SW 1271 (cell line): Measurements from ENCODE around the gene ZC3H12D.
"Not testable (repeated sequence)": the region's sequence is repeated elsewhere in the genome, so short reads cannot be mapped to it uniquely, and the experiment has no call there.

Source experiments
- DNase-seq, 2 experiments: peaks; one replicate each; lab custom pipeline; 2025; lab: John Stamatoyannopoulos, UW

ZC3H12D gene

GRCh38 chr6:149484733-149485700 is at the start of gene ZC3H12D:
Gene ZC3H12D, minus strand, starts transcription at chr6:149485014. Its CDS starts 10,471 bp downstream, at chr6:149474543.
- no peak for DNase-seq

GRCh38 chr6:149529650-149530049 is 44.8 kb upstream of the ZC3H12D start:
- DNase-seq: no peak

- no peak for DNase-seq
These were observed 30.7 kb upstream of the ZC3H12D start for GRCh38 chr6:149515494-149515893.

GRCh38 chr6:149513915-149514314 is 29.1 kb upstream of the ZC3H12D start:
- DNase-seq: no peak

DNA sequence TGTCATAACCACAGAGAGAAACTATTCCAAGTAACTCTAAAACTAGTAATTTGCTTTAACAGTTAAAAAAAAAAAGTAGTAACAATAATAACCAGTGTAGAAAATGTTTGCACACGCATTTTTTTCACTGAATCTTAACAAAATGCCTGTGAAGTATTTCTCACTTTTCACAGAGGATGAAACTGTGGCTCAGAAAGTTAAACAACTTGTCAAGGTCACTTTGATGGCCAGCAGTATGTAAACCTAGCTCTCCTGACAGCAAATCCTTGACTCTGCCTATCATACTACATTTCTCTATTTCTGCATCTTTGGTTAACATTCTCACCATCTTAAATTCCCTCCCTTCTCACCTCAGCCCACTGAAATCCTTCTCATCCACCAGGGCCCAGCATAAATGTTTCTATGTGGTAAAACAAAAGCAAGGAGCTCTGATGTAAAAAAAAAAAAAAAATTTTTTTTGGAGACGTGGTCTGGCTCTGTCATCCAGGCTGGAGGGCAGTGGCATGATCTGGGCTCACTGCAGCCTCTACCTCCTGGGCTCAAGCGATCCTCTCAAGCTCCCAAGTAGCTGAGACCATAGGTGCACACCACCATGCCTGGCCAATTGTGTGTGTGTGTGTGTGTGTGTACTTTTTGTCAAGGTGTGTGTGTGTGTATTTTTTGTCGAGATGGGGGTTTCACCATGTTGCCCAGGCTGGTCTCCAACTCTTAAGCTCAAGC is 26.1 kb upstream of the ZC3H12D start:
- no peak for DNase-seq

GRCh38 chr6:149508485-149508884 is 23.7 kb upstream of the ZC3H12D start:
- no peak for DNase-seq

DNA sequence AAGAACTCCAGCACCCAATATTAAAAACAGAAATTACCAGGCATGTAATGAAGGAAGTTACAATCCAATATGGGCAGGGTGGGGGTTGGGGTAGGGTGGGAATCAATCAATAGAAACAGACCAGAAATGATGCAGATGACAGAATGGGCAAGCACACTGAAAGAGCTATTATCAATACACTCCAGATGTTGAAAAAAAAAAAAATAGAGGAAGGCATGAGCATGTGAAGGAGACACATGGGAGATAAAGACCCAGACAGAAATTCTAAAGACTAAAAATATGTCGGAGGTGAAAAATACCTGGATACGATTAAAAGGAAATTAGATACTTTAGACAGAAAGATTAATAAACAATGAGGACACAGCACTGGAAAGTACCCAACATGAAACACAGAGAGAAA is 19.1 kb upstream of the ZC3H12D start:
- DNase-seq: no peak

GRCh38 chr6:149503276-149503675 is 18.5 kb upstream of the ZC3H12D start:
- no peak for DNase-seq

GRCh38 chr6:149501768-149502167 is 17.0 kb upstream of the ZC3H12D start:
- no peak for DNase-seq

GRCh38 chr6:149501201-149501600 is 16.4 kb upstream of the ZC3H12D start:
- no peak for DNase-seq

DNA sequence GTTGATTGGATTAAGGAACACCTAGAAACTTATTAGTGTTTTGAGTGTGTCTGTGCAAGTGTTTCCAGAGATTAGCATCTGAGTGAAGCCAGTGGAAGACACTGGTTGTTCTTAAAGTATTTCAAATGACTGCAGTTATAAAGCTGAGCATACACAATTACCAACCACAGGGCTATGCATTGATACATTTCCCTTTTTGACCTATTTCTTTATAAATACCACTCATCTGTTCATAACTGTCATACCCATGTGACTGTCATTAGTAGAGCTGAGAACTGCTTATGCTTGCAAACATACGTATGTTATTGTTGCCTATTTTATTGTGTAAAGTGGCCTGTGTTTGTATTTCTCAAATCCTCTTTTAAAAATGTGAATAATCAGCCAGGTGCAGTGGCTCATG is 15.3 kb upstream of the ZC3H12D start:
- DNase-seq: no peak

GRCh38 chr6:149499066-149499465 is 14.3 kb upstream of the ZC3H12D start:
- DNase-seq: no peak

DNA sequence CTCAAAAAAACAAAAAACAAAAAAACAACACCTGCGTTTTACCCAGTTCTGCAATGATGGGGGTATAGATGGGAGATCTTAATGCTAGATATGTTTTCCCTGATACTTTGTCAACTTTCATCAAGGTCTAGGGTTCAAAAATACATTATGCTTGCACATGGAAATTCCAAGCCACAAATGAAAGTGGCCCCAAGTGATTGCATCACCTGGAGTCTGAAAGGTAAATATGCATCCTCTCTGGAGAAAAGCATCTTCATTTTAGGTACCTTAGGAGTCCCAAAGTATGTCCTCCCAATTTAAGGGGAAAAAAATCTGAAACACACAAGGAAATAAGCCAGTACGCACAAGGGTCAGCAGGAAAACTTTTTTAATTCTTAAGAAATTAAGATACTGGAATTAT is 12.6 kb upstream of the ZC3H12D start:
- no peak for DNase-seq

GRCh38 chr6:149496597-149496996 is 11.8 kb upstream of the ZC3H12D start:
- DNase-seq: not testable (repeated sequence)

DNA sequence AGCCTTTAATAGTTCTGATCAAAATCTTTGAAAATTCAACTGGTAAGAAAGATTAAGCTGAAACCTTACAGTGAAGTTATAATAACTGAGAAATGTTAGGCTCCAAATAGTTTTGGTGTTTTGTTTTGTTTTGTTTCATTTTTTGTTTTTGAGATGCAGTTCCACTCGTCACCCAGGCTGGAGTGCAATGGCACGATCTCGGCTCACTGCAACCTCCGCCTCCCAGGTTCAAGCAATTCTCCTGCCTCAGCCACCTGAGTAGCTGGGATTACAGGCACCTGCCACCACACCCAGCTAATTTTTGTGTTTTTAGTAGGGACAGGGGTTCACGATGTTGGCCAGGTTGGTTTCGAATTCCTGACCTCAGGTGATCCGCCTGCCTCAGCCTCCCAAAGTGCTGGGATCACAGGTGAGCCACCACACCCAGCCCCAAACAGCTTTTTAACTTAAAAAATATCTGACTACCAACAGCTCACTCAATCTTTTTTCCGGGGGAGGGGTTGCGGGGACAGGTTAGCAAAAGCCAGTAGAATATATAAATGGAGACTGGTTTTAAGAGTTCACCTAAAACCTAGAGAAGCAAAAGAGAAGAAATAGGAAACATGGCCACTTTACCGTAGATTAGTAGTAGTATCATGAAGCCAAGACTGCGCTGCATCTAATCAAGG is 10.7 kb upstream of the ZC3H12D start:
- not testable (repeated sequence) for DNase-seq

DNA sequence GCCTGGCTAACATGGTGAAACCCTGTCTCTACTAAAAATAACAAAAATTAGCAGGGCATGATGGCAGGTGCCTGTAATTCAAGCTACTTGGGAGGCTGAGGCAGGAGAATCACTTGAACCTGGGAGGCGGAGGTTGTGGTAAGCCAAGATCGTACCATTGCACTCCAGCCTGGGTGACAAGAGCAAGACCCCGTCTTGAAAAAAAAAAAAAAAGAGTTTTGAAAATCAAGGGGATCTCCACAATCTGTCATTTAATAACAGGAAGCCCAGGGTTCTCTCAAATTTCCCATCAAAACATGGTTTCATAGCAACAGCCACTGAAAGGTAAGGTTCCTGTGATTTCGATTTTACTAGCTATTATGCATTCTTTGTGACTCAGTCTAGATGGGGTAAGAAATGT is 10.0 kb upstream of the ZC3H12D start:
- DNase-seq: not testable (repeated sequence)

DNA sequence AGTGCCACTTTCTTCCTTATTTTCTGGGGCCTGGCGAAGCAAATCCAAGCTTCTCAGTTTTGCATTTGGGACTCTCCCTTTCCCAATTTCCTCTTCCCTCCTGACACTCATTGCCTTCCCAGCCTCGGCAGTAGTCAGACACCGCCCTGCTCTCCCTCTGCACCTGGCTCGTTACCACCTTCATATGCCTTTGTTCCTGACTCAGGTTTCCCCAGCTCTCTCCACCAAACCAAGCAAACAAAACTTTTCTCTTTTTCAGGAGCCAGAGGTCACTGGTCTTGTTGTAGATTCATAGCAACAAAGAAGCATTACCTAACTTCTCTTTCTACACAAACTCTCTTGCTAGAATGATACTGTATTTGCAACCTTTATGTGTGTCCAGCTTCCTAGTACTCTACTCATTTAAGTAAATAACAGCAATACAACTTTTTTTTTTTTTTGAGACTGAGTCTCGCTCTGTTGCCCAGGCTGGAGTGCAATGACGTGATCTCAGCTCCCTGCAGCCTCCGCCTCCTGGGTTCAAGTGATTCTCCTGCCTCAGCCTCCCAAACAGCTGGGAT is 9.0 kb upstream of the ZC3H12D start:
- DNase-seq: no peak

DNA sequence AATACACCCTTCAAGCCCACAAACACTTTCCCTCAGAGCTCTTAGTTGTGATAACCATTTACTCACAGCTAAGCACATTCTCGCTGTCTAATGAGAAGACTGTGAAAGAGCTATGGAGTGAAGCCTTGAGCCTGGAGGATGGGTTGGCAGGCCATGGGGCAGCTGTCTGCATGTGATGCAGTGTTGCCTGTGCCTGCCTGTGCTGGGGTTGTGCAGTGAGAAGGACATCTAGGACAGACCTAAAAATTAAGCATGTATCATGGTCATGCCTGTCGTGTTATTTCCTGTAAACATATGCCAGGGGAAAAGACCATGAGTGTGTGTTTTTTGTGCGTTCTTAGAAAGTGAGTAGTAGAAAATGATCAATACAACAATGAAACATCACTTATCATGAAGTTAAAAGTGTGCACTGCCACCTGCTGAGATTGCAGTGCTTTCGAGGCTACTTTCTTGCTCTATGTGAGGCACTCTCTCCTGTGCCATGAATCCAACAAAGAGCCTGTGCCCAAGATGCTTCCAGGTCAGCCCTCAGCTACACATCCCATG is 8.1 kb upstream of the ZC3H12D start:
- no peak for DNase-seq

DNA sequence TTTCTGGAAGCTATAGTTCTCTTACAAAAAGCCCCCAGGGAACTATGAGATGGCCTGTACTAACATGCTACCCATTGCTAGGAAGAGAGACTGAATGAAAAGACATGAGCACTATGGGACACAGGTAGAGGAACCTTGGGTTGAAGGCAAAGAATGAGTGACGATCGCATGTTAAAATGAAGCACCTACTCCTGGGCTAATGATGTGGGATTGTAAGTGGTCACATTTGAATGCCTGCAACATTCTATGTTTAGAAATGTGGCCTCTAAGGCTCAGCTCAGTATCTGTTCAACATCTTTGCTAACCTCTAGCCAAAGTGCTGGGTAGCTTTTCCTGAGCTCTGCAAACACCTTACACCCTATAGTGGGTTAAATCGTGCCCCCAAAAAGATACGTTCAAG is 5.2 kb upstream of the ZC3H12D start:
- no peak for DNase-seq

DNA sequence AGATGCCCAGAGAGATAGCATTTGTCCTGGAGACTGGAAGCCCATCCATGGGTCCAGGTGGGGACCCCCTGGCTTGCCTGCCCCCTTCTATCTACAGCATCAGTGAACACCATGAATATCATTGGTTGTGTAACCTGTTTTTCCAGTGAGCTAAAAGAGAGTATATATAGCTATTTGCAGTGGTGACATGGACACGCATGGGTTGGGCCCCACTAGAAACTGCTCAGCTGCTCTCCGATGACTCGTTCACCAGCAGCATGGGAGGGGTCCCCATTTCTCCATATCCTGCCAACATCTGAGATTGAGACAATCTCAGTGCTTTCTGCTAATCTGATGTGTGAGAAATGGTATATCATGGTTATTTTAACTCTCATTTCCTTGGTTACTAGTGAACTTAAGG is 4.0 kb upstream of the ZC3H12D start:
- no peak for DNase-seq

DNA sequence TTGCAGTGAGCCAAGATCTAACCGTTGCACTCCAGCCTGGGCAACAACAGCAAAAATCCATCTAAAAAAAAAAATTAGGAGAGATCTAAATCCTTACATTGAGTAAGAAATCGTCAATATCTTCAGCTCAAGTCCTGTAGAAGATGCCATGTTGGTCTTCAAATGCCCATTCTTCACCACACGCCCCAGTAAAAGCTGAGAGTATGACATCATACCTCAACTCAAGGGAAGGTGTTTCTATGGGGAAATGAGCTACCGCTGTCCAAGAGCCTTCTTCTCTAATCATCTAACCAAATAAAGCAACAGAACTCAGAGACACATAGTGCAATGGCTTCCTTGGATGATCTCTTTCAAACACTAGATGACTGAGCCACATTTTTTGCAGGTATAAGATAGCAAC is 2.5 kb upstream of the ZC3H12D start:
- DNase-seq: no peak
